GM23338 (cell line): Measurements from ENCODE around the gene NCKAP1. TPM values are rescaled to one million over a fixed set of nuclear protein-coding genes. Genes with fewer than 3 reads are reported as not detected.

Experiments used
- ATAC-seq: fragments of 200-7000 bp; cut with Tn5 transposase; 3 replicates; pipeline ENCODE4 v1.9.1; 2020
- DNase-seq: peaks from one replicate; pipeline ENCODE4 v3.0.0-alpha.2; 2015; ENCODE audit warnings: low spot score
- H2AFZ ChIP-seq: fragments of 200-600 bp; sonication (generic); 2 replicates; pipeline ENCODE4 v1.8.0; 2016; ENCODE audit warnings: antibody characterized with exemption, mild to moderate bottlenecking, moderate library complexity
- H3F3A ChIP-seq: fragments of 200-600 bp; sonication (generic); replicated peaks from 2 replicates; pipeline ENCODE4 v1.8.0; 2017; ENCODE audit warnings: antibody characterized with exemption, mixed run types, low read depth
- H3K27ac ChIP-seq: fragments of 200-600 bp; sonication (generic); 2 replicates; pipeline ENCODE4 v1.6.1; 2016; ENCODE audit warnings: low read depth
- H3K27me3 ChIP-seq: fragments of 200-600 bp; sonication (generic); 2 replicates; pipeline ENCODE4 v1.8.0; 2016; ENCODE audit warnings: mild to moderate bottlenecking, mixed run types, moderate library complexity; ENCODE audit not compliant: insufficient read depth
- H3K36me3 ChIP-seq: fragments of 200-600 bp; sonication (generic); 2 replicates; pipeline ENCODE4 v1.8.0; 2016; ENCODE audit warnings: mild to moderate bottlenecking; ENCODE audit not compliant: insufficient read depth
- H3K4me1 ChIP-seq: fragments of 200-600 bp; sonication (generic); 2 replicates; pipeline ENCODE4 v1.8.0; 2016; ENCODE audit warnings: mild to moderate bottlenecking, moderate library complexity; ENCODE audit not compliant: insufficient read depth
- H3K4me2 ChIP-seq: fragments of 200-600 bp; sonication (generic); 2 replicates; pipeline ENCODE4 v1.7.1; 2017; ENCODE audit warnings: mixed run types
- H3K4me3 ChIP-seq: fragments of 200-600 bp; sonication (generic); 2 replicates; pipeline ENCODE4 v1.6.1; 2016; ENCODE audit warnings: mixed run types
- H3K79me2 ChIP-seq: fragments of 200-600 bp; sonication (generic); replicated peaks from 2 replicates; pipeline ENCODE4 v1.8.0; 2017; ENCODE audit warnings: mild to moderate bottlenecking; ENCODE audit not compliant: insufficient read depth
- H3K9me2 ChIP-seq: fragments of 200-600 bp; sonication (generic); 2 replicates; pipeline ENCODE4 v1.8.0; 2017; ENCODE audit not compliant: insufficient read depth
- H4K20me1 ChIP-seq: fragments of 200-600 bp; sonication (generic); replicated peaks from 2 replicates; pipeline ENCODE4 v1.8.0; 2017; ENCODE audit warnings: mild to moderate bottlenecking; ENCODE audit not compliant: insufficient read depth
- H3K27ac Mint-ChIP-seq: 2 replicates; pipeline ENCODE4 v1.8.0; 2020; ENCODE audit warnings: inconsistent platforms, mild to moderate bottlenecking, moderate library complexity, mixed read lengths
- H3K27me3 Mint-ChIP-seq: 3 replicates; pipeline ENCODE4 v1.8.0; 2022; ENCODE audit warnings: low read depth, mild to moderate bottlenecking, moderate library complexity, mixed read lengths, inconsistent platforms; ENCODE audit not compliant: insufficient read depth, poor library complexity
- H3K36me3 Mint-ChIP-seq: 3 replicates; pipeline ENCODE4 v1.8.0; 2021; ENCODE audit warnings: low read depth, mild to moderate bottlenecking, inconsistent platforms, moderate library complexity, mixed read lengths
- H3K4me1 Mint-ChIP-seq: 3 replicates; pipeline ENCODE4 v1.8.0; 2020; ENCODE audit warnings: mild to moderate bottlenecking, inconsistent platforms, mixed read lengths
- H3K4me3 Mint-ChIP-seq: 3 replicates; pipeline ENCODE4 v1.8.0; 2021; ENCODE audit warnings: moderate library complexity, mild to moderate bottlenecking, inconsistent platforms, mixed read lengths
- H3K9me3 Mint-ChIP-seq: 3 replicates; pipeline ENCODE4 v1.8.0; 2020; ENCODE audit warnings: moderate library complexity, mild to moderate bottlenecking, inconsistent platforms, mixed read lengths
- CREB1 ChIP-seq: fragments of 250-450 bp; sonication (Bioruptor Pico); IDR thresholded peaks from 2 replicates; pipeline ENCODE4 v1.5.0; 2020; ENCODE audit warnings: low read depth, mild to moderate bottlenecking, moderate library complexity
- CTCF ChIP-seq, 2 experiments: fragments of 200-600 bp in 1 of 2; sonication (generic) in 1 of 2; conservative IDR thresholded peaks; 2 replicates each; pipeline versions ENCODE4 v1.5.1 to v1.6.1; 2016 to 2017; ENCODE audit warnings: antibody characterized with exemption in 2 of 2, low read depth in 2 of 2, mild to moderate bottlenecking in 2 of 2, moderate library complexity in 1 of 2
- ETS1 ChIP-seq: IDR thresholded peaks from 2 replicates; pipeline ENCODE4 v1.6.1; 2016; ENCODE audit warnings: antibody characterized with exemption
- EZH2 ChIP-seq: fragments of 200-600 bp; sonication (generic); IDR thresholded peaks from one replicate; pipeline ENCODE4 v1.8.0; 2017; ENCODE audit warnings: antibody characterized with exemption, mild to moderate bottlenecking, low read depth; ENCODE audit not compliant: unreplicated experiment
- EZH2phosphoT487 ChIP-seq: fragments of 200-600 bp; sonication (generic); IDR thresholded peaks from one replicate; pipeline ENCODE4 v1.8.1; 2018; ENCODE audit warnings: antibody characterized with exemption; ENCODE audit not compliant: unreplicated experiment
- JUNB ChIP-seq: IDR thresholded peaks from one replicate; pipeline ENCODE4 v1.6.1; 2016; ENCODE audit warnings: antibody characterized with exemption; ENCODE audit not compliant: unreplicated experiment
- NANOG ChIP-seq: IDR thresholded peaks from 2 replicates; pipeline ENCODE4 v1.6.1; 2016; ENCODE audit warnings: antibody characterized with exemption, borderline replicate concordance
- POLR2AphosphoS5 ChIP-seq: IDR thresholded peaks from 2 replicates; pipeline ENCODE4 v1.6.1; 2016; ENCODE audit warnings: antibody characterized with exemption, low read depth
- REST ChIP-seq: IDR thresholded peaks from one replicate; pipeline ENCODE4 v1.6.1; 2018; ENCODE audit warnings: antibody characterized with exemption; ENCODE audit not compliant: unreplicated experiment
- STAT1 ChIP-seq: IDR thresholded peaks from one replicate; pipeline ENCODE4 v1.6.1; 2016; ENCODE audit warnings: antibody characterized with exemption; ENCODE audit not compliant: unreplicated experiment
- ZNF114 ChIP-seq: fragments of 250-450 bp; sonication (Bioruptor Pico); IDR thresholded peaks from 2 replicates; pipeline ENCODE4 v1.5.0; 2020; ENCODE audit warnings: mild to moderate bottlenecking, moderate library complexity
- ZNF331 ChIP-seq: fragments of 250-450 bp; sonication (Bioruptor Pico); IDR thresholded peaks from 2 replicates; pipeline ENCODE4 v1.5.0; 2020; ENCODE audit warnings: low read depth, mild to moderate bottlenecking, moderate library complexity
- polyA plus RNA-seq: library from polyadenylated mRNA; unstranded; fragments of >200 nt; fragmentation: Nextera tagmentation; extraction: Ambion mirVana; gene quantifications from 2 replicates; pipeline ENCODE4 v1.2.1, GENCODE V29; 2016
- total RNA-seq: library from RNA; depleted of rRNA; stranded (reverse); fragments of >200 nt; shearing (Covaris generic); gene quantifications from 2 replicates; pipeline ENCODE4 v1.2.3, GENCODE V29; 2014
- TF ChIP-seq, protein P1 (sequence below): fragments of 250-450 bp; sonication (Bioruptor Pico); IDR thresholded peaks from 2 replicates; pipeline ENCODE4 v1.5.0; 2020; ENCODE audit warnings: mild to moderate bottlenecking, moderate library complexity

NCKAP1 gene
- total and polyA plus RNA-seq, 2 experiments from 2014 or later = 53.8 to 157 TPM

- H3K36me3 ChIP-seq = peaks cover 28% of the 10 kb centered on the region; the same call in 1 of the 2 replicates
- no peaks in the 10 kb centered on the region for H3K9me2 ChIP-seq
- Mint-ChIP-seq H3K4me3 (no peak overlapping the region), H3K4me1 (no peaks in the 10 kb centered on the region), H3K9me3 (no peaks in the 10 kb centered on the region), H3K27ac (no peak overlapping the region), H3K36me3 (peaks cover 41% of the 10 kb centered on the region), H3K27me3 (no peaks in the 10 kb centered on the region)
- no peak overlapping the region for H3K4me3 ChIP-seq
- no peaks in the 10 kb centered on the region for H4K20me1 ChIP-seq
- 0 out of 2 replicates have a peak, but pooled peaks cover 5% of the 10 kb centered on the region for H3F3A ChIP-seq
- no peak overlapping the region for H2AFZ ChIP-seq
- no peaks in the 10 kb centered on the region for H3K27me3 ChIP-seq
- H3K79me2 ChIP-seq = no peaks in the 10 kb centered on the region
- no peak for ATAC-seq
- TF ChIP-seq ETS1 = no peak
- TF ChIP-seq CREB1 (CRISPR knock-in tag) = no peak
- TF ChIP-seq EZH2 = no peak
- TF ChIP-seq STAT1 = no peak
- no peak for TF ChIP-seq ZNF331 (CRISPR knock-in tag)
- no peak for TF ChIP-seq NANOG
- no peak for TF ChIP-seq REST
- no peak for TF ChIP-seq CTCF (conservative IDR thresholded peaks at IDR 0.05; ENCODE audit: low read depth in 2 of 2)
- no peak for TF ChIP-seq JUNB
- TF ChIP-seq ZNF114 (CRISPR knock-in tag) = no peak
- TF ChIP-seq, protein P1, sequence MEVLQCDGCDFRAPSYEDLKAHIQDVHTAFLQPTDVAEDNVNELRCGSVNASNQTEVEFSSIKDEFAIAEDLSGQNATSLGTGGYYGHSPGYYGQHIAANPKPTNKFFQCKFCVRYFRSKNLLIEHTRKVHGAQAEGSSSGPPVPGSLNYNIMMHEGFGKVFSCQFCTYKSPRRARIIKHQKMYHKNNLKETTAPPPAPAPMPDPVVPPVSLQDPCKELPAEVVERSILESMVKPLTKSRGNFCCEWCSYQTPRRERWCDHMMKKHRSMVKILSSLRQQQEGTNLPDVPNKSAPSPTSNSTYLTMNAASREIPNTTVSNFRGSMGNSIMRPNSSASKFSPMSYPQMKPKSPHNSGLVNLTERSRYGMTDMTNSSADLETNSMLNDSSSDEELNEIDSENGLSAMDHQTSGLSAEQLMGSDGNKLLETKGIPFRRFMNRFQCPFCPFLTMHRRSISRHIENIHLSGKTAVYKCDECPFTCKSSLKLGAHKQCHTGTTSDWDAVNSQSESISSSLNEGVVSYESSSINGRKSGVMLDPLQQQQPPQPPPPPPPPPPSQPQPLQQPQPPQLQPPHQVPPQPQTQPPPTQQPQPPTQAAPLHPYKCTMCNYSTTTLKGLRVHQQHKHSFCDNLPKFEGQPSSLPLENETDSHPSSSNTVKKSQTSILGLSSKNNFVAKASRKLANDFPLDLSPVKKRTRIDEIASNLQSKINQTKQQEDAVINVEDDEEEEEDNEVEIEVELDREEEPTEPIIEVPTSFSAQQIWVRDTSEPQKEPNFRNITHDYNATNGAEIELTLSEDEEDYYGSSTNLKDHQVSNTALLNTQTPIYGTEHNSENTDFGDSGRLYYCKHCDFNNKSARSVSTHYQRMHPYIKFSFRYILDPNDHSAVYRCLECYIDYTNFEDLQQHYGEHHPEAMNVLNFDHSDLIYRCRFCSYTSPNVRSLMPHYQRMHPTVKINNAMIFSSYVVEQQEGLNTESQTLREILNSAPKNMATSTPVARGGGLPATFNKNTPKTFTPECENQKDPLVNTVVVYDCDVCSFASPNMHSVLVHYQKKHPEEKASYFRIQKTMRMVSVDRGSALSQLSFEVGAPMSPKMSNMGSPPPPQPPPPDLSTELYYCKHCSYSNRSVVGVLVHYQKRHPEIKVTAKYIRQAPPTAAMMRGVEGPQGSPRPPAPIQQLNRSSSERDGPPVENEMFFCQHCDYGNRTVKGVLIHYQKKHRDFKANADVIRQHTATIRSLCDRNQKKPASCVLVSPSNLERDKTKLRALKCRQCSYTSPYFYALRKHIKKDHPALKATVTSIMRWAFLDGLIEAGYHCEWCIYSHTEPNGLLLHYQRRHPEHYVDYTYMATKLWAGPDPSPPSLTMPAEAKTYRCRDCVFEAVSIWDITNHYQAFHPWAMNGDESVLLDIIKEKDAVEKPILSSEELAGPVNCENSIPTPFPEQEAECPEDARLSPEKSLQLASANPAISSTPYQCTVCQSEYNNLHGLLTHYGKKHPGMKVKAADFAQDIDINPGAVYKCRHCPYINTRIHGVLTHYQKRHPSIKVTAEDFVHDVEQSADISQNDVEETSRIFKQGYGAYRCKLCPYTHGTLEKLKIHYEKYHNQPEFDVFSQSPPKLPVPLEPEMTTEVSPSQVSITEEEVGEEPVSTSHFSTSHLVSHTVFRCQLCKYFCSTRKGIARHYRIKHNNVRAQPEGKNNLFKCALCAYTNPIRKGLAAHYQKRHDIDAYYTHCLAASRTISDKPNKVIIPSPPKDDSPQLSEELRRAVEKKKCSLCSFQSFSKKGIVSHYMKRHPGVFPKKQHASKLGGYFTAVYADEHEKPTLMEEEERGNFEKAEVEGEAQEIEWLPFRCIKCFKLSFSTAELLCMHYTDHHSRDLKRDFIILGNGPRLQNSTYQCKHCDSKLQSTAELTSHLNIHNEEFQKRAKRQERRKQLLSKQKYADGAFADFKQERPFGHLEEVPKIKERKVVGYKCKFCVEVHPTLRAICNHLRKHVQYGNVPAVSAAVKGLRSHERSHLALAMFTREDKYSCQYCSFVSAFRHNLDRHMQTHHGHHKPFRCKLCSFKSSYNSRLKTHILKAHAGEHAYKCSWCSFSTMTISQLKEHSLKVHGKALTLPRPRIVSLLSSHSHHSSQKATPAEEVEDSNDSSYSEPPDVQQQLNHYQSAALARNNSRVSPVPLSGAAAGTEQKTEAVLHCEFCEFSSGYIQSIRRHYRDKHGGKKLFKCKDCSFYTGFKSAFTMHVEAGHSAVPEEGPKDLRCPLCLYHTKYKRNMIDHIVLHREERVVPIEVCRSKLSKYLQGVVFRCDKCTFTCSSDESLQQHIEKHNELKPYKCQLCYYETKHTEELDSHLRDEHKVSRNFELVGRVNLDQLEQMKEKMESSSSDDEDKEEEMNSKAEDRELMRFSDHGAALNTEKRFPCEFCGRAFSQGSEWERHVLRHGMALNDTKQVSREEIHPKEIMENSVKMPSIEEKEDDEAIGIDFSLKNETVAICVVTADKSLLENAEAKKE = no peak
- TF ChIP-seq EZH2phosphoT487 = no peak
- TF ChIP-seq POLR2AphosphoS5 = no peak
- H3K4me1 ChIP-seq = no peaks in the 10 kb centered on the region
- no peak overlapping the region for H3K4me2 ChIP-seq
- no peak overlapping the region for H3K27ac ChIP-seq
- DNase-seq = no peak
Observed at GRCh38 chr2:182982941-182983340, 55.3 kb downstream of the NCKAP1 start.
